Measurements from ENCODE around the gene POM121.
"Not testable (repeated sequence)": the region's sequence is repeated elsewhere in the genome, so short reads cannot be mapped to it uniquely, and the experiment has no call there.

Gene POM121

GRCh38 chr7:72949686-72950085, 24.8 kb downstream of the POM121 start:
- not testable (repeated sequence) for DNase-seq

- DNase-seq: not testable (repeated sequence)
Observed at GRCh38 chr7:72950432-72950831, 25.5 kb downstream of the POM121 start.

GRCh38 chr7:72953901-72954562, 29.1 kb downstream of the POM121 start:
- DNase-seq: not testable (repeated sequence)

DNA sequence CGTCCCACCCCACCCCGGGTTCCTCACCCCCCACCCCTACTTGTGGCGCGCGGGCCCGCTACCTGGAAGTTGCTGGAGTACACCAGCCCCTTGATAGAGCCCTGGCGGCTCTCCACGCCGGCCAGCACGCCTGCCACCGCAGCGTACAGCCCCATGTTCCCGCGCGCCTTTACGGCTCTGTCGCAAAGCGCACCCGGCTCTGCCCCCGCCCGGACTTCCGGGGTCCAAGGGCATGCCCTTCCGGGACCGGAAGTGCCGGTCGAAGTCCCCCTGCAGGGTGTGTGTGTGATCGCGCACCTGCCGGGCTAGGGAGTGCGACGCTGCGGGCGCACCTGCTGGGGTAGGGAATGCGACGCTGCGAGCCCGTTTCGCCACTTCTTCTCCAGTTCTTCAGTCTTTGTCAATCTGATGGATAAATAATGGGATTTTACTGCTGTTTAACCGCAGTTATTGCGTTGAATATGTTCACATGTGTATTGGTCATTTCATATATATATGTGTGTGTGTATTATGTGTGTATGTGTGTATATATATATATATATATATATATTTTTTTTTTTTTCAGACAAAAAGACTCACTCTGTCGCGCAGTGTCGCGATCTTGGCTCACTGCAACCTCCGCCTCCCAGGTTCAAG, 29.8 kb downstream of the POM121 start:
- peak in 1 of 2 donors; percentile 9 for DNase-seq

DNA sequence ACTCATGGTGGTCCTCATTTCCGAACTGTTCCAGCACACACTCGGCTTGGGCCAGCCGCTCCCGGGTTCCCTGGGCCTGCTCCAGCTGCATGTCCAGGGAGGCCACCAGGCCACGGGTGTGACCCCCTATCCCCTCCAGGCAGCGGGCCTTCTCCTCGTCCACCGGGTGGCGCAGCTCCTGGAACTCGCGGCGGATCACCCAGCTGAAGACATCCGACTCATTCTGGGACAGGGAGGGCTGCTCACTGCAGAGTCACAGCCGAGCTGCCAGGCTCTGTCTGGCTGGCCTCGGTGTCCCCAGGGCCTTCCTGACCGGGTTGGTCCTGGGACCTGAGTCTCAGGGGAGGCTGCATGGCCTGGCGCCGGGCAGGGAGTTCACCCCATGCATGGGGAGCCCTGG, 35.1 kb downstream of the POM121 start:
- not testable (repeated sequence) for DNase-seq

GRCh38 chr7:72960626-72961345, 35.9 kb downstream of the POM121 start:
- not testable (repeated sequence) for DNase-seq

GRCh38 chr7:72961346-72961650, 36.4 kb downstream of the POM121 start:
- not testable (repeated sequence) for DNase-seq

DNA sequence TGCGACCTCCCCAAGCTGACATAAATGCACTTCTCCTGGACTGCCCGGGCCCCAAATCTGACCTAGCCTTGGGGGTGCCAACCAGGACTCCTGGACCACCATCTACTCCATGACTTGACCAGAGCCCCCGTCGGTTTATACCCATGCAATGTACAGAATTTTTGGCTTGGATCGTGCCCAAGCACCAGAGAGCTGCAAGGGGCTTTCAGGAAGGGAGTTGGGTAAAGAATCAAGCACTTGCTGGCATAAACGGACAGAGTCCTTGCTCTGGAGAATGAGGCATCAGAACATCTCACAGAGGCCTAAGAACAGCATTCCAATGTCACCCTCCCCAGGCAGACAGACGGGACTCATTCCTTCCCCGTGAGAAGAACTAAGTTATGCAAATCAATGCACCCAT, 38.2 kb downstream of the POM121 start:
- not testable (repeated sequence) for DNase-seq

- not testable (repeated sequence) for DNase-seq
Observed at GRCh38 chr7:72965186-72965975, 40.5 kb downstream of the POM121 start.

GRCh38 chr7:72966892-72967291, 42.0 kb downstream of the POM121 start:
- DNase-seq: not testable (repeated sequence)

- not testable (repeated sequence) for DNase-seq
Observed at GRCh38 chr7:72968980-72969516, 44.2 kb downstream of the POM121 start, which contains the start of gene TRIM74. TSS of gene TRIM74 (minus strand) at chr7:72969466. CDS start at chr7:72966157, 3,309 bp downstream.

DNA sequence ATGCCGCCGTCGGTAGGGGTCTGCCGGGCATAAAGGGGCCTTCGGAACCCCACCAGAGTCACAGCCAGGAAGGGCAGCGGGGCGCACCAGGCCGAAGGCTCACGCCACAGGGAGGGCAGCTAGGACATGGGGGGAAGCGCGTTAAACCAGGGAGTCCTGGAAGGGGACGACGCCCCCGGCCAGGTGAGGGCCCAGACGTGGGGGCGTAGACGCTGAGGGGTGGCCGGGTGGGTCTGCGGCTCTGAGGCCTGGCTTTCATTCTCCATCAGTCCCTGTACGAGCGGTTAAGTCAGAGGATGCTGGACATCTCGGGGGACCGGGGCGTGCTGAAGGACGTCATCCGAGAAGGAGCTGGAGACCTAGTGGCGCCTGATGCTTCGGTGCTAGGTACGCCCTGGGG, 44.8 kb downstream of the POM121 start:
- not testable (repeated sequence) for DNase-seq

- DNase-seq: not testable (repeated sequence)
Observed at GRCh38 chr7:72971505-72971904, 46.6 kb downstream of the POM121 start.

DNA sequence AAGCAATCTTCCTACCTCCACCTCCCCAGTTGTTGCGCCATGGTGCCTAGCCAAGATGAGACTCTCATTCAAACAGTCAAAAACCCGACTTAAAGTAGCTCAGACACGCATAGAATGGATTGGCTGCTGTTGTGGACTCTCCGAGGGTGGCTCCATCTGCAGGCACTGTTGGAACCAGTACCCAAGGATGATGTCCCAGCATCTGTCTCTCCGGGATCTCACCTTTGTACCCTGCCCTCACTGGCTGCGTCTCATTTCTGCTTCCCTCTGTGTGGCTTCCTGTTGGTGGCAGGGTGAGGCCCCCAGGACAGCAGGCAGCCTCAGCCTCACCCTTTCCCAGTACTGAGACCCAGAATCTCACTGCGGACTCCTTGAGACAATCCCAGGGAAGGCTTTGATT, 49.9 kb downstream of the POM121 start:
- DNase-seq: not testable (repeated sequence)

- DNase-seq: not testable (repeated sequence)
Observed at GRCh38 chr7:72975656-72976286, 50.9 kb downstream of the POM121 start.

GRCh38 chr7:72976434-72976833, 51.5 kb downstream of the POM121 start:
- not testable (repeated sequence) for DNase-seq

DNA sequence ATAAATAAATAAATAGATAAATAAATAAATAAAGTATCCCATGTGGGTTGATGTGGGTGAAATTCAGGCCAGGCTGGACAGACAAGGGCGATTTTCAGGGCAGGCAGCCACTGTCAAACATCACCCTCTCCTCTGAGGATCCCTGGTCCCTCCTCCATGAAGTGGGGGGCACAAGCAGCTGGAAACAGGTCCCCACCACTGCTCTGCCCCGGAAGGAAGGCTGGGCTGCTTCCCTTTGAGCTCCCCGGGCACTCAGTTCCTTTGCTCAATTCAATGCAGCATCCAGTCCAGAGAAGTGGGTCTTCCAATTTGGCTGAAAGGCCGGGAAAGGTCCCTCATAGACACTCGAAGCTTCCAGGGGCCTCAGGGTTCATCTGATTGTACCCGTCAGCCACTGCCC, 55.5 kb downstream of the POM121 start:
- not testable (repeated sequence) for DNase-seq

DNA sequence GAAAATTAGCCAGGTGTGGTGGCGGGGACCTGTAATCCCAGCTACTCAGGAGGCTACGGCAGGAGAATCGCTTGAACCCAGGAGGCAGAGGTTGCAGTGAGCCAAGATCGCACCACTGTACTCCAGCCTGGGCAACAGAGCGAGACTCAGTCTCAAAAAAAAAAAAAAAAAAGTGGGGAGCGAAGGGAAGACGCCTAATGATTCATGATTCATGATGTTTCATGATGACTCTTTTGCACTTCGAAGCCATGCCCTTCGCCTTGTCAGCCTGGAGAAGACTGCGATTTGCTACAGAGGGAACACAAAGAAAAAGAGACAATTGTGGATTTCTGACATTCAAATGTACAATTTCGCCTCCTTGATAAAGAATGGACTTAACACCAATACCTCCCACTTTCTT, 57.2 kb downstream of the POM121 start:
- not testable (repeated sequence) for DNase-seq

- not testable (repeated sequence) for DNase-seq
Observed at GRCh38 chr7:72990146-72990913, 65.4 kb downstream of the POM121 start.

DNA sequence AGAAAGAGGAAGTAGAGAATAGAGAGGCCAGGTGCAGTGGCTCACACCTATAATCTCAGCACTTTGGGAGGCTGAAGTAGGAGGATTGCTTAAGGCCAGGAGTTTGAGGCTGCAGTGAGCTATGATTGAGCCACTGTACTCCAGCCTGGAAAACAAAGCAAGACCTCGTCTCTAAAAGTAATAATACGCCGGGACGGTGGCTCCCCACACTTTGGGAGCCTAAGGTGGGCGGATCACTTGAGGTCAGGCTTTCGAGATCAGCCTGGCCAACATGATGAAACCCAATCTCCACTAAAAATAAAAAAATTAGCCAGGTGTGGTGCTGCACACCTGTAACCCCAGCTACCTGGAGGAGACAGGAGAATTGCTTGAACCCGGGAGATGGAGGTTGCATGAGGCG, 70.6 kb downstream of the POM121 start:
- DNase-seq: not testable (repeated sequence)

- not testable (repeated sequence) for DNase-seq
Observed at GRCh38 chr7:72997447-72997846, 72.6 kb downstream of the POM121 start.
